ENCODE results near the gene IRF7. TPM values are rescaled to one million over a fixed set of nuclear protein-coding genes. Genes with fewer than 3 reads are reported as not detected.

IRF7 gene
- total and polyA plus RNA-seq, 10 donors: 52.3 to 99.1 (median 83.4) TPM

- DNase-seq: no peak
- peak overlapping the region in 2 of 8 donors; percentile 90 to 96 for H3K27ac ChIP-seq
- WGBS, 5 donors: 65 to 80% (median 71%) methylated on average over 6 of the region's 6 CpGs
- peak overlapping the region; percentile 68 to 94 (median 84) for H3K4me3 ChIP-seq
- TF ChIP-seq POLR2A (IDR thresholded peaks at IDR 0.05) (no peak), POLR2AphosphoS5 (IDR thresholded peaks at IDR 0.05) (no peak)
- TF ChIP-seq, protein P1, sequence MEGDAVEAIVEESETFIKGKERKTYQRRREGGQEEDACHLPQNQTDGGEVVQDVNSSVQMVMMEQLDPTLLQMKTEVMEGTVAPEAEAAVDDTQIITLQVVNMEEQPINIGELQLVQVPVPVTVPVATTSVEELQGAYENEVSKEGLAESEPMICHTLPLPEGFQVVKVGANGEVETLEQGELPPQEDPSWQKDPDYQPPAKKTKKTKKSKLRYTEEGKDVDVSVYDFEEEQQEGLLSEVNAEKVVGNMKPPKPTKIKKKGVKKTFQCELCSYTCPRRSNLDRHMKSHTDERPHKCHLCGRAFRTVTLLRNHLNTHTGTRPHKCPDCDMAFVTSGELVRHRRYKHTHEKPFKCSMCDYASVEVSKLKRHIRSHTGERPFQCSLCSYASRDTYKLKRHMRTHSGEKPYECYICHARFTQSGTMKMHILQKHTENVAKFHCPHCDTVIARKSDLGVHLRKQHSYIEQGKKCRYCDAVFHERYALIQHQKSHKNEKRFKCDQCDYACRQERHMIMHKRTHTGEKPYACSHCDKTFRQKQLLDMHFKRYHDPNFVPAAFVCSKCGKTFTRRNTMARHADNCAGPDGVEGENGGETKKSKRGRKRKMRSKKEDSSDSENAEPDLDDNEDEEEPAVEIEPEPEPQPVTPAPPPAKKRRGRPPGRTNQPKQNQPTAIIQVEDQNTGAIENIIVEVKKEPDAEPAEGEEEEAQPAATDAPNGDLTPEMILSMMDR (IDR thresholded peaks at IDR 0.05 in 8 of 11, conservative IDR thresholded peaks at IDR 0.05 in 3 of 11): no peak
- H3K36me3 ChIP-seq: peaks cover 0 to 30% (median 12%) of the 10 kb centered on the region in 6 donors
- peaks cover 31 to 76% (median 60%) of the 10 kb centered on the region in 6 donors for H3K4me1 ChIP-seq
- H3K9me3 ChIP-seq: no peaks in the 10 kb centered on the region
- intact Hi-C loops (cut with DNase I; ENCODE audit: low total_unique reads): no loop called here
- H3K27me3 ChIP-seq (replicated peaks in 1 of 7): peaks cover 0 to 19% (median 14%) of the 10 kb centered on the region in 7 donors
Observed at GRCh38 chr11:577611-577894, 38.2 kb downstream of the IRF7 start.

DNA sequence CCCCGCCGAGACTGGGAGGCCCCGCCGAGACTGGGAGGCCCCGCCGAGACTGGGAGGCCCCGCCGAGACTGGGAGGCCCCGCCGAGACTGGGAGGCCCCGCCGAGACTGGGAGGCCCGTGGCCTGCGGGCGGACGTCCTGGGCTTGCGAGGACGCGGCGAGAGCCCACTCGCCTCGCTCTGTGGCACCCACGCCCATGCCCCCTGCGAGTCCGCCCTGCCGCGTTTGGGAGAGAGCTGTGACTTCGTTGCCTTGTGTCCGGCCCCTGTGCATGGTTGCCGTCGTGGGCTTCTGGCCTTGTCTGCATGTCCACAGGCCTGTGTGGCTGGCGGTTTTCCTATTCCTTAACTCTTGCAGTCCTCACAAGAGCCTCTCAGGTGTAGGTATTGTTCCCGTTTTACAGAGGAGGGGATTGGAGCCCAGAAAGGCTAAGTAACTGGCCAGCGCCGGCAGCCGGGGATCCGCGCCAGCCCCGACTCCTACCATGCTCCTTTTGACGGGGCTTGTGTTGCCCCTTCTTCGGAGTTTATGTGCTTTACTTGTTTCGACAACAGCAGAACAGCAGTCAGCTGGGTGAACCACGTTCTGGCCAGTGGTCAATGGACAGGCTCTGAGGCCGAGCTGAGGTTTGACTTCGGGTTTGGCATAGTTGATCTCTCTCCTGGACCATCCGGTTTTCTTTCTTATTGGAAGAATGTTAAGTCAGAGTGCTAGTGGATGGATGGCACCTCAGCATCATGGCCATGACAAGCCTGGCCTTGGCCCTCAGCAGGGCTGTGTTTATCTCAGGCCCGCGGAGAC, 38.7 kb downstream of the IRF7 start:
- peaks cover 31 to 73% (median 60%) of the 10 kb centered on the region in 6 donors for H3K4me1 ChIP-seq
- 6 to 16% (median 9%) methylated on average over 19 to 46 of the region's 48 CpGs for WGBS, 5 donors
- no peak for TF ChIP-seq POLR2AphosphoS5 (IDR thresholded peaks at IDR 0.05)
- peak overlapping the region; percentile 68 to 94 (median 84) for H3K4me3 ChIP-seq
- intact Hi-C loops (cut with DNase I; ENCODE audit: low total_unique reads): no loop called here
- peaks cover 0 to 25% (median 7%) of the 10 kb centered on the region in 6 donors for H3K36me3 ChIP-seq
- DNase-seq: peak; percentile 90
- no peaks in the 10 kb centered on the region for H3K9me3 ChIP-seq
- H3K27ac ChIP-seq: peak overlapping the region in 6 of 8 donors; percentile 13 to 96 (median 93)
- H3K27me3 ChIP-seq (replicated peaks in 1 of 7): peaks cover 0 to 19% (median 14%) of the 10 kb centered on the region in 7 donors

- peaks cover 31 to 65% (median 55%) of the 10 kb centered on the region in 6 donors for H3K4me1 ChIP-seq
- peak within 1 kb of the TSS; percentile 89 to 97 (median 96) for H3K27ac ChIP-seq
- DNase-seq: peak; percentile 99
- H3K9me3 ChIP-seq: no peaks in the 10 kb centered on the region
- H3K27me3 ChIP-seq (replicated peaks in 1 of 7): peaks cover 0 to 19% (median 14%) of the 10 kb centered on the region in 7 donors
- H3K36me3 ChIP-seq: peaks cover 0 to 16% (median 0%) of the 10 kb centered on the region in 6 donors
- intact Hi-C loops (cut with DNase I; ENCODE audit: low total_unique reads): no loop called here
- H3K4me3 ChIP-seq: peak within 1 kb of the TSS; percentile 68 to 94 (median 84)
- WGBS, 5 donors: 0 to 2% (median 0%) methylated on average over 31 to 95 of the region's 99 CpGs
- TF ChIP-seq, protein P1 (IDR thresholded peaks at IDR 0.05 in 8 of 11, conservative IDR thresholded peaks at IDR 0.05 in 3 of 11): peak in 4 of 11 experiments; percentile 9 to 23 (median 20)
- TF ChIP-seq POLR2AphosphoS5 (IDR thresholded peaks at IDR 0.05) (peak; percentile 88 to 92 (median 90)), POLR2A (IDR thresholded peaks at IDR 0.05) (peak in 1 of 3 donors; percentile 43)
Observed at GRCh38 chr11:575996-576768, 39.6 kb downstream of the IRF7 start, which contains the start of gene PHRF1. PHRF1 (plus strand) TSS chr11:576470; CDS start chr11:581513, 5,043 bp downstream.

DNA sequence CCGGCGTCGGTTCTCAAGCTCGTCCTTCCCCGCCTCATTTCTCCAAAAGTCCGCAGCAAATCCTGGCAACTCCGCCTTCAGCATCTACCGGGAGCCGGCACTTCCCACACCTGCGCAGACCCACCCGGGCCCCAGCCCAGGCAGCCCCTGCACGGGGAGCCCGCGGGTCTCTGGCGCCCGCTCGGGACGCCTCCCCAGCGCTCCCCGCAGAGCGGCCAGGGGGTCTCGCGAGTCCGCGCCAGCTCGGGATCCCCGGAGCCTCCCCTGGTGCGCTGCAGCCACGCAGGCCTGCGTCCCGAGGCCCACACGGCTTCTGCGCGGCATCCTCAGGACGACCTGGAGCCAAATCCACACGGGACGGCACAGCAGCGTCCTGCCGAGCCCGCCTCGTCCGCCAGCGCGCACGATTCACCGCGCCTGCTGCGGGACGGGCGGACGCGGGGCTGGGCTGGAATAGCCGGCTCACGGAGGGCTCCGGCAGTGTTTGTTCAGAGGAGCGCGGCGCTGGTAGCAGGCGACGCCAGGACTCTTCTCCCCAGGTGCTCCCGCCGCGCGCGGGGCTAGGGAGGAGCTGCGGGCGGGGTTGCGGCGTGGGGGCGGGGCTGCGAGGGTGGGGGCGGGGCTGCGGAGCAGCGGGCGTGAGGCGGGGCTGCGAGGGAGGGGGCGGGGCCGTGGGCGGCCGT, 40.3 kb downstream of the IRF7 start:
- intact Hi-C loops (cut with DNase I; ENCODE audit: low total_unique reads): no loop called here
- Histone ChIP-seq H3K4me1 (peaks cover 31 to 58% (median 50%) of the 10 kb centered on the region in 6 donors), H3K36me3 (peaks cover 0 to 15% (median 0%) of the 10 kb centered on the region in 6 donors), H3K27ac (peak overlapping the region in 4 of 8 donors; percentile 47 to 96 (median 76)), H3K27me3 (replicated peaks in 1 of 7) (peaks cover 0 to 19% (median 14%) of the 10 kb centered on the region in 7 donors), H3K9me3 (no peaks in the 10 kb centered on the region), H3K4me3 (peak overlapping the region; percentile 52 to 94 (median 79))
- TF ChIP-seq, protein P1 (IDR thresholded peaks at IDR 0.05 in 8 of 11, conservative IDR thresholded peaks at IDR 0.05 in 3 of 11): no peak
- TF ChIP-seq POLR2AphosphoS5 (IDR thresholded peaks at IDR 0.05): peak; percentile 4 to 38 (median 7)
- peak; percentile 95 for DNase-seq
- WGBS, 5 donors: 1 to 2% (median 1%) methylated on average over 30 to 77 of the region's 81 CpGs

Measured in spleen (tissue), 11 donors.